ENCODE measurements around the gene LCN6. TPM values are rescaled to one million over a fixed set of nuclear protein-coding genes. Genes with fewer than 3 reads are reported as not detected.

The LCN6 gene
- total RNA-seq, 4 donors from 2014 or later = 1.1 to 2.9 TPM; not detected in 2

DNA sequence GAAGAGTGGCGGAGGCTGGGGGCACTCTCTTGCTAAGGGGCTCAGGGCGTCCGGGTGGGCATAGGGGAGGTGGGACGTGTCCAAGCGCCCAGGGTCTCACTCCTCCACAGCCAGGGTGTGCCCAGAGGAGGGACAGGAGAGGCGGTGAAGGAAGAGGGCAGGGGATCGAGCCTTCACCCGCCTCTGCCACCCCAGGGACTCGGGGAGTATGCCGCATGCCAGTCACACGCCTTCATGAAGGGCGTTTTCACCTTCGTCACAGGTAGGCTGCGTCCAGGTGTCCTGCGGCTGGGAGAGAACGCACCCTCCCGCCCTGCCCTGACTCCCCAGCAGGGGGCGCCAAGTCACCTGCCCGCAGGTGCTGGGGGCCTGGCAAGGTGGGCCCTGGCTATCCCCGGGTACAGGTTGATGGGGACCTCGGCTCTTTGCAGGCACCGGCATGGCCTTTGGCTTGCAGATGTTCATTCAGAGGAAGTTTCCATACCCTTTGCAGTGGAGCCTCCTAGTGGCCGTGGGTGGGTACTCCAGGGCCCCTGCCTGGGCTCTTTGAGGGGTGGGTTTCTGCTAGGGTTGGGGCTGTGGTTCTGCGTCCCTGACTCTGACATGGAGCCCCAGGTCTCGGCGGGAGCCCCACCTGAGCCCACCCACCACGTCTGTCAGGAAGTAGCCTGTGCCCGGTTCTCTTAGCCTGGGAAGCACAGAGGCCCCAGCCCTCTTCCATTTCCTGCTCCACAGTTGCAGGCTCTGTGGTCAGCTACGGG is 43.4 kb upstream of the LCN6 start:
- TF ChIP-seq POLR2A (IDR thresholded peaks at IDR 0.05) = peak; percentile 77
- TF ChIP-seq POLR2AphosphoS5 (IDR thresholded peaks at IDR 0.05) = peak in 1 of 3 donors; percentile 79
- TF ChIP-seq CTCF (IDR thresholded peaks at IDR 0.05) = peak in 4 of 5 experiments; percentile 98 to 100 (median 100)
- TF ChIP-seq EP300 (IDR thresholded peaks at IDR 0.05; ENCODE audit: low read depth) = no peak
- peaks cover 19 to 78% (median 61%) of the 10 kb centered on the region in 4 donors for H3K4me1 ChIP-seq
- H3K4me3 ChIP-seq = peak overlapping the region; percentile 54 to 86 (median 58)
- intact Hi-C loops (cut with DNase I; ENCODE audit: low total_unique reads) = no loop called here
- in situ Hi-C loops (cut with MboI; ENCODE audit: low pct_ligation_motif_present in 1 of 4, low pct_unique_long_range_greater_than_20kb in 1 of 4, low sequenced_read_pairs in 3 of 4) = loop anchor here in 2 of 4 donors (25.0 kb wide), 1 partner anchor 246 kb away; the partner anchor contains the start of genes ABCA2 (in 2 of the 2), FUT7 (in 2 of the 2) and NPDC1 (in 2 of the 2)
- H3K27me3 ChIP-seq = no peaks in the 10 kb centered on the region
- peak; percentile 87 for DNase-seq
- H3K9me3 ChIP-seq = no peaks in the 10 kb centered on the region
- H3K36me3 ChIP-seq = no peaks in the 10 kb centered on the region
- peak overlapping the region; percentile 95 to 99 (median 96) for H3K27ac ChIP-seq
- WGBS, 2 donors (ENCODE audit: low coverage in 1 of 2) = 2% methylated on average over 27 of the region's 29 CpGs; no CpG with 5 or more reads in 1 of the 2 donors

GRCh38 chr9:136790640-136791515 is 42.6 kb upstream of the LCN6 start, which contains the start of gene TMEM141:
Gene TMEM141, plus strand, starts transcription at chr9:136791344. Its CDS starts 27 bp downstream, at chr9:136791371.
- TF ChIP-seq POLR2A (IDR thresholded peaks at IDR 0.05) (peak; percentile 84), POLR2AphosphoS5 (IDR thresholded peaks at IDR 0.05) (peak; percentile 86 to 93 (median 88)), CTCF (IDR thresholded peaks at IDR 0.05) (no peak), EP300 (IDR thresholded peaks at IDR 0.05; ENCODE audit: low read depth) (no peak)
- WGBS, 2 donors (ENCODE audit: low coverage in 1 of 2) = 0% methylated on average over 33 of the region's 70 CpGs; no CpG with 5 or more reads in 1 of the 2 donors
- Histone ChIP-seq H3K9me3 (no peaks in the 10 kb centered on the region), H3K27ac (peak within 1 kb of the TSS; percentile 95 to 99 (median 96)), H3K4me3 (peak within 1 kb of the TSS; percentile 54 to 86 (median 58)), H3K4me1 (peaks cover 19 to 70% (median 55%) of the 10 kb centered on the region in 4 donors), H3K27me3 (no peaks in the 10 kb centered on the region), H3K36me3 (no peaks in the 10 kb centered on the region)
- DNase-seq = peak; percentile 100
- intact Hi-C loops (cut with DNase I; ENCODE audit: low total_unique reads) = no loop called here
- in situ Hi-C loops (cut with MboI; ENCODE audit: low pct_ligation_motif_present in 1 of 4, low pct_unique_long_range_greater_than_20kb in 1 of 4, low sequenced_read_pairs in 3 of 4) = loop anchor here in 2 of 4 donors (25.0 kb wide), 1 partner anchor 246 kb away; the partner anchor contains the start of genes ABCA2 (in 2 of the 2), FUT7 (in 2 of the 2) and NPDC1 (in 2 of the 2)

DNA sequence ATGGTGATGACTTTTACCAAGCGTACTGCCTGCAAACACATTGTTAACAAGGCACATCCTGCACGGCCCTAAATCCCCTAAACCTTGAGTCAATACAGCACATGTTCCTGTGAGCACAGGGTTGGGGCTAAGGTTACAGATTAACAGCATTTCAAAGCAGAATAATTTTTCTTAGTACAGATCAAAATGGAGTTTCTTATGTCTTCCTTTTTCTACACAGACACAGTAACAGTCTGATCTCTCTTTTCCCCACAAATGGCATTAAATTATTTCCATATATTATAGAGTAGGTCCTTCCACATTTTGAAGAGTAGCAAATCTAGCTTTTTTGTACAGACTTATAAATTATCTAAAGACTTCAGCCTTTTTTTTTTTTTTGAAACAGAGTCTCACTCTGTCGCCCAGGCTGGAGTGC is 41.2 kb upstream of the LCN6 start:
- Histone ChIP-seq H3K27ac (peak overlapping the region; percentile 95 to 99 (median 96)), H3K4me1 (peaks cover 19 to 57% (median 48%) of the 10 kb centered on the region in 4 donors), H3K9me3 (no peaks in the 10 kb centered on the region), H3K36me3 (no peaks in the 10 kb centered on the region), H3K27me3 (no peaks in the 10 kb centered on the region), H3K4me3 (no peak overlapping the region)
- intact Hi-C loops (cut with DNase I; ENCODE audit: low total_unique reads) = no loop called here
- in situ Hi-C loops (cut with MboI; ENCODE audit: low pct_ligation_motif_present in 1 of 4, low pct_unique_long_range_greater_than_20kb in 1 of 4, low sequenced_read_pairs in 3 of 4) = loop anchor here (10.0 to 25.0 kb wide), 3 partner anchors 245 to 255 kb away; partner anchors contain the start of genes FUT7 (in 3 of the 4), NPDC1 (in 3 of the 4) and ABCA2 (in 2 of the 4)
- DNase-seq = no peak
- WGBS, 2 donors (ENCODE audit: low coverage in 1 of 2) = 23 to 57% methylated on average over 2 to 3 of the region's 3 CpGs
- TF ChIP-seq POLR2AphosphoS5 (IDR thresholded peaks at IDR 0.05) (no peak), EP300 (IDR thresholded peaks at IDR 0.05; ENCODE audit: low read depth) (no peak), CTCF (IDR thresholded peaks at IDR 0.05) (no peak), POLR2A (IDR thresholded peaks at IDR 0.05) (no peak)

Measured in transverse colon (tissue), 4 donors.